ENCODE data around the gene CEP350. TPM values are rescaled to one million over a fixed set of nuclear protein-coding genes. Genes with fewer than 3 reads are reported as not detected.
A peak's percentile ranks its signal among the peaks of the same experiment; 100 is the strongest.

Gene CEP350, protein sequence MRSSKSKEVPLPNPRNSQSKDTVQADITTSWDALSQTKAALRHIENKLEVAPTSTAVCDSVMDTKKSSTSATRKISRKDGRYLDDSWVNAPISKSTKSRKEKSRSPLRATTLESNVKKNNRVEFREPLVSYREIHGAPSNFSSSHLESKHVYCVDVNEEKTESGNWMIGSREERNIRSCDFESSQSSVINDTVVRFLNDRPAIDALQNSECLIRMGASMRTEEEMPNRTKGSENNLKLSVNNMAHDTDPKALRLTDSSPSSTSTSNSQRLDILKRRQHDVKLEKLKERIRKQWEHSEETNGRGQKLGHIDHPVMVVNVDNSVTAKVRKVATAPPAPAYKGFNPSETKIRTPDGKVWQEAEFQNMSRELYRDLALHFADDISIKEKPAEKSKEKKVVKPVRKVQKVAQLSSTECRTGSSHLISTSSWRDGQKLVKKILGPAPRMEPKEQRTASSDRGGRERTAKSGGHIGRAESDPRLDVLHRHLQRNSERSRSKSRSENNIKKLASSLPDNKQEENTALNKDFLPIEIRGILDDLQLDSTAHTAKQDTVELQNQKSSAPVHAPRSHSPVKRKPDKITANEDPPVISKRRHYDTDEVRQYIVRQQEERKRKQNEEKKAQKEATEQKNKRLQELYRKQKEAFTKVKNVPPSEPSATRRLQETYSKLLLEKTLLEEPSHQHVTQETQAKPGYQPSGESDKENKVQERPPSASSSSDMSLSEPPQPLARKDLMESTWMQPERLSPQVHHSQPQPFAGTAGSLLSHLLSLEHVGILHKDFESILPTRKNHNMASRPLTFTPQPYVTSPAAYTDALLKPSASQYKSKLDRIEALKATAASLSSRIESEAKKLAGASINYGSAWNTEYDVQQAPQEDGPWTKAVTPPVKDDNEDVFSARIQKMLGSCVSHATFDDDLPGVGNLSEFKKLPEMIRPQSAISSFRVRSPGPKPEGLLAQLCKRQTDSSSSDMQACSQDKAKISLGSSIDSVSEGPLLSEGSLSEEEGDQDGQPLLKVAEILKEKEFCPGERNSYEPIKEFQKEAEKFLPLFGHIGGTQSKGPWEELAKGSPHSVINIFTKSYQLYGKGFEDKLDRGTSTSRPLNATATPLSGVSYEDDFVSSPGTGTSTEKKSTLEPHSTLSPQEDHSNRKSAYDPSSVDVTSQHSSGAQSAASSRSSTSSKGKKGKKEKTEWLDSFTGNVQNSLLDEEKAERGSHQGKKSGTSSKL (N-terminal part only)
- polyA plus RNA-seq = 1 to 10 TPM; 5.5 to 9.8 (median 5.8) TPM

DNA sequence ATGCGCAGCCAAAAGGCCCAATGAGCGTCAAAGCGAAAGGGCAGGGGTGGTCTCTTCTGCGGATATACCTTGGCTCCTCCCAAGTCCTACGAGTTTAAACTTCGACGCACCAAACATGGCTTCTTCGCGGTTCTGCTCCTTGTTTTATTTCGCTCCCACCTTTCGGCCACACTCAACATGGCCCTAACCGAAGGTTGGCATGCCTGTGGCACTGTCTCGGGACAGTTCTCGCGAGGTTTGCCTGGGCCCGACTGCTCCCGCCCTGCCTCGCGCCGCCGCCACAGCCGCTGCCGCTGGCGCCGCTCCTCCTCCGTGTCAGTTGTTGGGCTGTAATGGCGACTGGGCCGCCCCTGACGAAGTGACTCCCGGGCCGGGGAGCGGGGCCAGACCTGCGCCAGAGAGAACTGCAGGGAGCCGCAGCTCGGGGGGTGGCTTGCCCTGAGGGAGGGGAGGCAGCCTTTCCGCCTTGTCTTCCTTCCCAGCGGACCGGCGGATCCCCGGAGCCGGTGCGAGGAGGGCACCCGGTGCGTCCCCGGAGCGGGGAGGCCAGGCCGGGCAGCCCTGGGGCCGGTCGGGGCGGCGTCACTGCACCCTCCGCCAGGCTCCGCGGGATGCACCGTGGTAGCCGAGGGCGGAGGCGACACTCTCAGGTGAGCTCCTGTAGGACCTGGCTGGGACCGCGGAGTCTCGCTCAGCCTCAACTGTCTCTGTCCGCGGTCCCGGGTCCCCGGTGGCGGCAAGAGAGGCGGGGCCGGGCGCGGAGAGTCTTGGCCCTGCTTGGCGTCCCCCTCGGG is at the start of gene CEP350:
TSS of gene CEP350 (plus strand) at position 318 of the 794 bp plus-strand sequence. CDS start 31,372 bp downstream, outside the sequence.
- 0% methylated on average over 63 to 72 of the region's 72 CpGs for WGBS, 3 donors
- H3K27ac ChIP-seq (ENCODE audit: low read depth, low read length) = peak within 1 kb of the TSS; percentile 88

DNA sequence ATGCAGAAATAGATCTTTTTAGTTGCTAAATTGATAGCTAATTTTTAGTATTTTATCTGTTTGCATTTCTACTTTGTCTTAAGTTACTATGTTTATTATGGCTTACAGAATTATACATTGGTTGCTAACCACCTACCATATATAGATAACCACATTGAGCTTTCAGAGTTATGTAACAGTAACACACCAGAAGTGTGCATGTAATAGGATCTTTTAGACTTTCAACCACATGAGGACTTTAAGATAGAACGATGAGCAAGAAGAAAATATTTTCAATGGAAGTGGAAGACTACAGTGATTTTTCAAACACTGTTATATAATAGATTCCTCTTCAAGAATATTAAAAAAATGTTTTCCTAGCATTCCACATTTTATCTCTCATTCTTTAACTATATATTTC is 43.7 kb upstream of the CEP350 start:
- WGBS, 3 donors = 51 to 82% (median 67%) methylated on average over 1 of the region's 1 CpG
- no peak overlapping the region for H3K27ac ChIP-seq (ENCODE audit: low read depth, low read length)

DNA sequence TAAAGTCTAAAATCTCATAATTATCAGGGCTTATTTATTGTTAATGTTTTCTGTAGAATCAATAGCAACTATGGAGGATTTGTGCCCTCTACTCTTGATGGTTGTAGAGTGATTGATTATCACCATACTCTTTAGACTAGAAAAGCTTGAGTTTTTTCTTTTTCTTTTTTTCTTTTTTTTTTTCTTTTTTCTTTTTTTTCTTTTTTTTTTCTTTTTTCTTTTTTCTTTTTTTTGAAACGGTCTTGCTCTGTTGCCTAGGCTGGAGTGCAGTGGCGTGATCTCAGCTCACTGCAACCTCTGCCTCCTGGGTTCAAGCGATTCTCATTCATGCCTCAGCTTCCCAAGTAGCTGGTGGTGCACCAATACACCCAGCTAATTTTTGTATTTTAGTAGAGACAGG is 42.8 kb upstream of the CEP350 start:
- WGBS, 3 donors = 96 to 98% (median 97%) methylated on average over 3 of the region's 3 CpGs
- no peak overlapping the region for H3K27ac ChIP-seq (ENCODE audit: low read depth, low read length)

DNA sequence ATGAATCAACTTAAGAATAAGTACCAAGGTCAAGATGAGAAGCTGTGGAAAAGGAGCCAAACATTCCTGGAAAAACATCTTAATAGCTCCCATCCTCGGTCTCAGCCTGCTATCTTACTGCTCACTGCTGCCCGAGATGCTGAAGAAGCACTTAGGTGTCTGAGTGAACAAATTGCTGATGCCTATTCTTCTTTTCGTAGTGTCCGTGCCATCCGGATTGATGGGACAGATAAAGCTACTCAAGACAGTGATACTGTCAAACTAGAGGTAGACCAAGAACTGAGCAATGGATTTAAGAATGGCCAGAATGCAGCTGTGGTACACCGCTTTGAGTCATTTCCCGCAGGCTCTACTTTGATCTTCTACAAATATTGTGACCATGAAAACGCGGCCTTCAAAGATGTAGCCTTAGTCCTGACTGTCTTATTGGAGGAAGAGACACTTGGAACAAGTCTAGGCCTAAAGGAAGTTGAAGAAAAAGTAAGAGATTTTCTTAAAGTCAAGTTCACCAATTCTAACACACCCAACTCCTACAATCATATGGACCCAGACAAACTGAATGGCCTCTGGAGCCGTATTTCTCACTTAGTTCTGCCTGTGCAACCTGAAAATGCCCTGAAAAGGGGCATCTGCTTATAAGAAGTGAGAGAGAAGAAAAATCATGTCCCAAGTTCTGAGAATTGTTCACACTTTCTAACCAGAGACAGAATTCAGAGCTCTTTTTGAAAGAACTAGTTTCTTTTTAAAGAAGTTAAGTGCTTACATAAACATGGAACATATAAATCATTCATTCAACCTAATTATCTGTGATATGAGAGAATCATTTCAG is 36.8 kb upstream of the CEP350 start:
- WGBS, 3 donors = 84 to 85% (median 85%) methylated on average over 10 of the region's 10 CpGs

DNA sequence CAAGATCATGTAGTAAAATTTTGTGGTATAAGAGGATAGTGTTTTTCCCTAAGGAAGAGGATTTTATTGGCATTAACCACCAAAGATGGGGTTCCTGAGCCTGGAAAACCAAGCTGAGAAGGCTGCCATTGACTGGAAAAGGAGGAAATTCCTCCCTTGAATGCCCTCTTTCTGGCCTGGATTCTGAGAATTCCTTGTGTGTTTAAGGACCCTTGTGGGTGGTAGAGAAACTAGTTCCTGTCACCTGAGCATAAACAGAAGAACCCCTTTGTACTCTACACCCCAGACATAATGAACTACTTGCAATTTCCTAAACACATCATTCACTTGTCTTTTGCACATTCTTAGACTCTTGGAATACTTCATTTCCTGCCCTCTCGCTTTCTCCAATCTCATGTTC is 33.1 kb upstream of the CEP350 start:
- WGBS, 3 donors = 88 to 95% (median 94%) methylated on average over 1 of the region's 1 CpG
- no peak overlapping the region for H3K27ac ChIP-seq (ENCODE audit: low read depth, low read length)

More for the DNA sequence above, 36.8 kb upstream of the CEP350 start:
- no peak overlapping the region for H3K27ac ChIP-seq (ENCODE audit: low read depth, low read length)

DNA sequence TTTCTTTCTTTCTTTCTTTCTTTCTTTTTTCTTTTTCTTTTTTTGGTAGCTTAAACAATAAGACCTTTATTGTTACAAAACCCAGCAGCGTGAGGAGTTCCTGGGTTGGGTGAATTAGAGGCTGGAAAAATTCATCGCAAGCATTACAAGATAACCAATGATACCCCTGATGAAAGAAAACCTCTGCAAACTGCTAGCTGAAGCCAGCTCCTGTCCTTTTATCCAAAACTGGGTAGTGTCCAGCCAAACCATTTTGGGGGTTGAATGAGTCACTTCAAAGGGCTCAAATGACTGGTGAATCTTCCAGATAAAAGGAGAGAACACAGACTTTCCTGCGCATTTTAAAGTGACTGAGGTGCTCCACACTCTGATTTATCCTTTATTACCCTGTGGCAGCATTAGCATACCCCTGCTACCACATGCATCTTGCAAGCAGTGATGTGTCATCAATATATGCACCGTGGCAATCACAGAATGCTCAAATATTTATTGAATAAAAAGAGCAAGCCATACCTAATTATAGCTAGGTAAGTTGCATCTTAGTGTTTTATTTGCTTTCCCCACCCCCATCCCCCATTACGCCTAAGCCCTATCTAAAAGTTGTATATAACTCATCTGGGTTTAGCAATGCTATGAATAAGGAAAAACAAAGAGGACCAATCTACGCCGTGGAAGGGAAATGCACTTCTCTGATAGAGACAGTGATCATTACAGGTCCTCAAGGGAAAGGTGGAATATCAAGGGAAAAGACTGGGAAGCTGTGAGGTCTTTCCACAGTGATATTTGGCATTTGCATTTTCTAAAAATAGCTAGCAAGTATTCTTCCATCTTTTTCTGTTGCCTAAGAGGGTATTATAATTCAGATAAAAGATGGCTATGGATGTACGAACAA is 32.4 kb upstream of the CEP350 start:
- 80 to 86% (median 83%) methylated on average over 8 of the region's 8 CpGs for WGBS, 3 donors
- H3K27ac ChIP-seq (ENCODE audit: low read depth, low read length) = no peak overlapping the region

DNA sequence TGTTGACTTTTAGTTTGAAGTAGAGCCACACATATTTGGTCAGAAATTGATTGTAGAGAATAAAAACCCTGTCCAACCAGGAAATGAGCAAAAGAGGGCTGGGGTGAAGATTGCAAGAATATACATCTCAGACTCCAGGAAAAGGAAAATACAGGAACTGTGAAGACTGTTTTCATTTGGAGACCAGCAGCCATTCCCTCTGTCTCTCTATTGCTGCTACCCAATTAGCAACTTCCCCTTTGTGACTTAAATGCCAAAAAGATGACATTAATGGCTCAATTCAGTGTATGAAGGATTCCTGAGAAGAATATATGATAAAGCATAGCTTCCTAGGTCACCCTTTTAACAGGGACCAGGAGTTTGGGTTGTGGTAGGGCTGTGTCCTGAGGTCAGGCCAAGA is 31.6 kb upstream of the CEP350 start:
- no peak overlapping the region for H3K27ac ChIP-seq (ENCODE audit: low read depth, low read length)

DNA sequence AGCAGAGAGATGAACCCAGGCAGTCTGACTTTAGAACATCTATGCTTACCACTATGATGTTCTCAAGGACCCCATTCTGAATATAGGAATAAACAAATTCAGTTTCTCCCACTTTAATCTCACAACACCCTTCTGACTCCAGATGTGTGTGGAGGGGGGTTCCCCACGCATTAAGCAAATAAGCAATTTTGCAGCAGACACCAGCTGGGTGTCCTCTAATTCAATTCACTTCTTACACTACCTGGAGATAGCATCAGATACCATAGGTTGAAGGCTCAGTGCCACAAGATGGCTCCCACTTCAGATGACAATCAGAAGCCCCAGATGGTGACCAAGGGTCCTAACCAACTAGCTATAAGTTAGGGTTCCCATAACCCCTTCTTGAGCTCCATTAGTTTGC is 30.3 kb upstream of the CEP350 start:
- whole genome bisulfite sequencing, 3 donors = 91 to 100% (median 92%) methylated on average over 1 of the region's 1 CpG
- H3K27ac ChIP-seq (ENCODE audit: low read depth, low read length) = no peak overlapping the region

DNA sequence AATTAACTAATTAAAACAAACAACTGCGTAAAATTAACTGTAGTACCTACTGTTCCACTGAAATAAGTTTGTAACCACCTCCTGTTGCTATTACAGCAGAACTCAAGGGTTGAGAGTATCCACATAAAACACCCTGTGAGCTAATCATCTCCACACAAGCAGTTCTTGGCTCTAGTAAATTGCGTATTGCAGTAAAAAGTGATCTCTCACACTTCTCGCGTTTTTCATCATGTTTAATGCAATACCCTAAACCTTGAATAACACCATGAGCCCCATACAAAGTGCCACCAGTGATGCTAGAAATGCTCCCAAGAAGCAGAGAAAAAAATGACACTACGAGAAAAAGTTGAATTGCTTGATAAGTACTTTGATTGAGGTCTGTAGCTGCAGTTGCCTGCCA is 29.3 kb upstream of the CEP350 start:
- H3K27ac ChIP-seq (ENCODE audit: low read depth, low read length) = no peak overlapping the region
- 84 to 96% (median 93%) methylated on average over 5 of the region's 5 CpGs for WGBS, 3 donors

DNA sequence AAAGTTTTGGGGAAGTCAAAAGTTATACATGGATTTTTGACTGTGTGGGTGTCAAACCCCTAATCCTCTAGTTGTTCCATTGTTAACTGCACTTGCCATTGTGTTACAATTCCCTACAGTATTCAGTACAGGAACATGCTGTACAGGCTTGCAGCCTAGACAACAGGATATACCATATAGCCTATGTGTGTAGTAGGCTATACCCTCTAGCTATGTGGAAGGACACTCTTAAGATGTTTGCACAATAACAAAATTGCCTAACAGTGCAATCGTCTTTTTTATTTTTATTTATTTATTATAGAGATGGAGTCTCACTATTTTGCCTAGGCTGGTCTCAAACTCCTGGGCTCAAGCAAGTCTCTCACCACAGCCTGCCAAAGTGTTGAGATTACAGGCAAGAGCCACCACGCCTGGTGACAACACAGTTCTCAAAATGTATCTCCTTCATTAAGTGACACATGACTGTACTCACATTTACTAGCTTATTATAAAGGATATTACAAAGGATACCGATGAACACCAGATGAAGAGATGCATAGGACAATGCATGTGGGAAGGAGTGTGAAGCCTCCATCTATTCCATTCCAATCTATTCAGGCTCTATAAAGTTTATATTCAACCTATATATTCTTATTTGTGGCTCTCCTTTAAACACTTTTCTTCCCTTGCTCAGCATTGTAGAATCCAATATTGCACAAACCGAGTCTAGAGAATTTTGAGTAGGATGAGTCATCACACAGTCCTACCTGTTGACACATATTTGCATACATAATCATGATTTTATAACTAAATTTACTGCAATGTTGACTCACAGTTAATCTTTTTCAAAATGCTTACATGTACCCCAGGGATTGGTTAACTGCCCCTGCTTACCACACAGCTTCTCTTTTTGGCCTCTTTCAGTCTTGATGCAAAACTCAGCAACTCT is 28.4 kb upstream of the CEP350 start:
- WGBS, 3 donors = 77 to 81% (median 79%) methylated on average over 4 of the region's 4 CpGs
- H3K27ac ChIP-seq (ENCODE audit: low read depth, low read length) = no peak overlapping the region

DNA sequence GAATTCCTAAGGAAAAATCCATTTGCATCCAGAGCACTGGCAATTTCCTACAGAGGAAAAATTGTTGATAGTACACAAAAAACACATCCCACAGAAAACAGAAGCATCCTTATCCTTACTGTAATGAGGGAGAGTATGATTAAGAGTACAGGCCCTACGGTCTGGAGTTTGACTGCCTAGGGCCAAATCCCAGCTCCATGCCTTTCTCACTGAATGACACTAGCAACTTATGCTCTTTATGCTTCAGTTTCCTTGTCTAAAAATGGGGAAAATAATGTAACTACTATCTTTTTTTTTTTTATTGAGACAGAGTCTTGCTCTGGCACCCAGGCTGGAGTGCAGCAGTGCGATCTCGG is 27.8 kb upstream of the CEP350 start:
- WGBS, 3 donors = 95 to 99% (median 98%) methylated on average over 3 of the region's 3 CpGs
- H3K27ac ChIP-seq (ENCODE audit: low read depth, low read length) = no peak overlapping the region

DNA sequence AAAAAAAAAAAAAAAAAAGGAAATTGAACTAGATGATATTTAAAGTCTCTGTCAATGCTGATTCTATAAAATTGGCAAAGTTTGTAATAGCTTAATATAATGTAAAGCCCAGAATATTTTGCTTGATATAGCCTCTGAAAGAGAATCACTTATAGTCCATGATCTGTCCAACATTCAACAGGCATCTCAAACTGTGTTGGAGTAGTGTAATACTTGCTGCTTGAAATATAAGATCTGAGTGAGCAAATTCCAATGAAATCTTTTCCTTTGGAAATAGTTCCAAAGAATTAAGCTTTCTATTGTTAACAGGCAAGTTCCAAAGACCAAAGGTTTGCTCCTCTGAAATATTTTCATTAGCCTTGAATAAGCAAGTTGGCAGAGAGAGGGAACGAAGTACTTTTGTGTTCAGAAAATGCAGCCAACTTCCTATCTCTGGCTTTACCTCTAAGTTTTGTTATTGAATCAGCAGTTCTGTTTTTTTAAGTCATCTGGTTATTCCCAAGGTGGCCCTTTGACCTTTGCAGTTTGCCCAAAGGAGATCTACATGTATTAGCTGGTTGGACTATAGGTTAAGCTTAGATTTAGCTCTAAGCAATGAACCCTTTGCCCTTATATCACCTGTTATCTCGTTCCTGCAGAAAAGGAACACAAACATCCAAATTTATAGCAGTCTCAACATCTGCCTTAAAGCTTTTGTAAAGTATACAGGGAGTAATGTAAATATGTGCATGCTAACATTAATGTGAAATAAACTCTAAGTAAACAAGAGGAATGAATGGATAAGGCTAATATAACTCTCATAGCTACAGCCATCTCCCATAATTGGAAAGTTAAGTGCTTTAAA is 24.4 kb upstream of the CEP350 start:
- WGBS, 3 donors = 30 to 49% (median 46%) methylated on average over 2 of the region's 2 CpGs
- H3K27ac ChIP-seq (ENCODE audit: low read depth, low read length) = no peak overlapping the region

DNA sequence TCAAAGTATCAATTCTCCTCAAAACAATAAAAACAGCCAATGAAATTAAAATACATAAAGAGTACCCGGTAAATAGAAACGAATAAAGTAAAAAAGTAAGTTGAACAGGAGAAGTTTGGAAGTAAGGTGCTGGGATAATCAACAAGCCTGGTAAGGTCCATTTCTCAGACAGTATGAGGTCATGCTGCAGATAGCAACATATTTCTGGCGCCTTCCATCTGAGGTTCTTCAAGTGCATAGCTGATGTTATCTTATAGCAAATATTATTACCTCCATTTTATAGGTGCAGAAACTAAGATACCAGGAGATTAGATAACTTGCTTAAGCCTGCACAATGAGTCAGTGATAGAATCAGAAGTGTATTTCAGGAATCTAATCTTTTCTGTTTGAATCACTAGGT is 23.7 kb upstream of the CEP350 start:
- 54 to 93% (median 87%) methylated on average over 3 of the region's 3 CpGs for WGBS, 3 donors
- H3K27ac ChIP-seq (ENCODE audit: low read depth, low read length) = no peak overlapping the region

DNA sequence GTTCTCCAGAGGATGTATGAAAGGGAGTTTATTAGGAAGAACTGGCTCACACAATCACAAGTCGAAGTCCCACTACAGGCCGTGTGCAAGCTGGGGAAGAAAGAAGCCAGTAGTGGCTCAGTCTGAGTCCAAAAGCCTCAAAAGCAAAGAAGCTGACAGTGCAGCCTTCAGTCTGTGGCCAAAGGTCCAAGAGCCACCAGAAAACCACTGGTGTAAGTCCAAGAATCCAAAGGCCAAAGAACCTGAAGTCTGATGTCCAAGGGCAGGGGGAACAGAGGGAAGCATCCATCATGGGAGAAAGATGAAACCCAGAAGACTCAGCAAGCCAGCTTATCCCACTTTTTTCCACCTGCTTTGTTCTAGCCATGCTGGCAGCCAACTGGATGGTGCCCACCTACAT is 21.4 kb upstream of the CEP350 start:
- WGBS, 3 donors = 79 to 89% (median 85%) methylated on average over 2 of the region's 2 CpGs
- no peak overlapping the region for H3K27ac ChIP-seq (ENCODE audit: low read depth, low read length)
